ENCODE measurements around the gene ACER3.

Gene ACER3

DNA sequence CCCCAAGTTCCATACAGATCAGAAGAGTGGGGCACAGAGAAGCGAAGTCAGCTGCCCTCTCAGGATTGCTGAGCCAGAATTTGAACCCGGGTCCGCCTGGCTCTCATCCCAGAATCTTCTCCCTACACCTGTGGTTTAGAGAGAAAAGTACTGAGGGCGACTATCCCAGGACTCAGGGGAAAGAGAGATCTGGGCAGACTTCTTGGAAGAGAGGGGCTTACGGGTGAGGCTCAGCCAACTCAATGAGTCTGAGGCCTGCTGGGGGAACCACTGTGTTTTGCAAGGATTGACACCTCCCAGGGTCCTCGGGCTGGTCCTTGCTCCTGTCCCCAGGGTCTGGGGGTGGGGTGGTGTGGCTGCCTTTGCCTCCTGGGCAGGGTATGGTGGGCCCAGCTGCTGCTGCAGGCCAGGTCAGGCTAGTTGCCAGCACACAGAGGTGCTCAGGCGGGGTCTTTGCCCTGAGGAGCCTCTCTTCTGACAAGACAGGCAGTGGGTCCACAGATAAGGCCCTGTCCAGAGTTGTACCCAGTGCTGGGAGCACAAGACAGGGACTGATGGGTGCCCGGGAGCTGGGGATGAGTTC, 207.2 kb downstream of the ACER3 start:
- in situ Hi-C loops (cut with MboI; ENCODE audit: low sequenced_read_pairs, unreplicated experiment): no loop called here
- TF ChIP-seq, protein P1, sequence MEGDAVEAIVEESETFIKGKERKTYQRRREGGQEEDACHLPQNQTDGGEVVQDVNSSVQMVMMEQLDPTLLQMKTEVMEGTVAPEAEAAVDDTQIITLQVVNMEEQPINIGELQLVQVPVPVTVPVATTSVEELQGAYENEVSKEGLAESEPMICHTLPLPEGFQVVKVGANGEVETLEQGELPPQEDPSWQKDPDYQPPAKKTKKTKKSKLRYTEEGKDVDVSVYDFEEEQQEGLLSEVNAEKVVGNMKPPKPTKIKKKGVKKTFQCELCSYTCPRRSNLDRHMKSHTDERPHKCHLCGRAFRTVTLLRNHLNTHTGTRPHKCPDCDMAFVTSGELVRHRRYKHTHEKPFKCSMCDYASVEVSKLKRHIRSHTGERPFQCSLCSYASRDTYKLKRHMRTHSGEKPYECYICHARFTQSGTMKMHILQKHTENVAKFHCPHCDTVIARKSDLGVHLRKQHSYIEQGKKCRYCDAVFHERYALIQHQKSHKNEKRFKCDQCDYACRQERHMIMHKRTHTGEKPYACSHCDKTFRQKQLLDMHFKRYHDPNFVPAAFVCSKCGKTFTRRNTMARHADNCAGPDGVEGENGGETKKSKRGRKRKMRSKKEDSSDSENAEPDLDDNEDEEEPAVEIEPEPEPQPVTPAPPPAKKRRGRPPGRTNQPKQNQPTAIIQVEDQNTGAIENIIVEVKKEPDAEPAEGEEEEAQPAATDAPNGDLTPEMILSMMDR (IDR thresholded peaks at IDR 0.05; ENCODE audit: borderline replicate concordance, control extremely low read depth, extremely low read depth, insufficient read depth, missing control alignments): no peak
- DNase-seq (ENCODE audit: low spot score): no peak

DNA sequence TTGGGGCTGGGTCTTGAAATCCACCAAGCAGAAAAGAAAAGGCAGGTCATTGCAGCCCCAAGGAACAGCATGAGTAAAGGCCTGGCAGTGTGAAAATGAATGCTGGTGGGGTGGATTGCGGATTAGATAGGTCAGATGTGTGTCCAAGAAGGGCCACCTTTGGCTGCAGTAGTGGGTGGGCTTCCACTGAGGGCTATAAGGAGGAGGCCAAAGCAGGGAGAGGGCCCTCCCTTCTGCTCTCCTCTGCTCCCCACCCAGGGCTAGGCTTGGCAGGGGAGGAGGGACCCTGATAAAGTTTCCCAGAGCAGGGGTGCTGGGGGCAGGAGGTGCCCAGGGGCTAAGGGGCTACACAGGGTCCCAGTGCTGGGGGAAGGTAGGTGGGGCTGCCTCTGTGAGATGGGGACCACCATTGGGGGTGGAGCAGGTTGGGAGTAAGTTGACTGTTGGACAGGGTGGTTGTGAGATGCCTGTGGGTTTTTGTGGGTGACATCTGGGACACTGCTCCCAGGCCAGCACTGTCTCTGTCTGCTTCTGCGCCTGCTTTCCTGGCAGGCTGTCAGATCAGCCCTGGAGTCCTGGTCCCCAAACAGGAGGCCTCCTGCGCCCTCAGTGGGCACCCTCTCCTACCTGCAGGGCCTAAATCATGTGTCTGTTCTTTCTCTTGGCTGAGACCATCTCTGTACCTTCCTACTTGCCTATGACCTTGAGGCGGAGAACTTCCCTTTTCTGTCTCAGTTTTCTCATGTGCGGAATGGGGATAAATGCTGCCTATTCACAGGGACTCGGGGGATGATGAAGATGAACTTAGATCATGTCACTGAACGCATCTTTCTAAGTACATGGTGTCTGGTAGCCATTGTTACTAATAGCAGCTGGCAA, 208.0 kb downstream of the ACER3 start:
- in situ Hi-C loops (cut with MboI; ENCODE audit: low sequenced_read_pairs, unreplicated experiment): no loop called here
- TF ChIP-seq, protein P1 (IDR thresholded peaks at IDR 0.05; ENCODE audit: borderline replicate concordance, control extremely low read depth, extremely low read depth, insufficient read depth, missing control alignments): no peak
- peak; percentile 24 for DNase-seq (ENCODE audit: low spot score)

DNA sequence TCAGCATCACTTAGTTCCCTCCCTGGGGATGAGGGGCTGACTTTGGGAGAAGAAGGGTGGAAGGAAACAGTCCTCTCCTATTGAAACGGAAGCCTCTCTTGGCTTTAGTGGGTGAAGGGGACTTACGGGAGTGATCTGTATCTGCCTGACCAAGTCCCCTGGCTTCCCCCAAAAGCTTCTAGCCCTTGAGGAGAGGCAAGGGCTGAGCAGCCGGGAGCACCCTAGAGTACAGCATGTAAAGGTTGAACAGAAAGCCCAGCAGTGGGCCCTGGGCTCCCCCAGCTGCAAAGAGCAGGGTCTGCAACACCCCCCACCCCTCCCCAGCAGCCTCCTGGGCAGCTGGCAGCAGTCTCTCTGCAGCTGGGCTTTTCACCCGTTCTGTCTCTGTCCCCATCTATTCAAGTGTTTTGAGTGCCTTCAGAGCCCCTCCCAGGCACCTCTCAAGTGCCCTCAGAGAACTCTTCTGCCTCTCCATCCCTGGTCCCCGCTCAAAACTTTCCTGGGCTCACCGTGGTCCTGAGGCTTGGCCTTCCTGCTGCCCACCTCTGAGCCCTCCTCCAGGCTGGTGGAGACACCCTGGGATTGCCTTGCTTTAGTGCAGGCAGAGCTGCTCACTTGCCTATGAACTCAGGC, 208.7 kb downstream of the ACER3 start:
- in situ Hi-C loops (cut with MboI; ENCODE audit: low sequenced_read_pairs, unreplicated experiment): no loop called here
- TF ChIP-seq, protein P1 (IDR thresholded peaks at IDR 0.05; ENCODE audit: borderline replicate concordance, control extremely low read depth, extremely low read depth, insufficient read depth, missing control alignments): no peak
- peak; percentile 21 for DNase-seq (ENCODE audit: low spot score)

DNA sequence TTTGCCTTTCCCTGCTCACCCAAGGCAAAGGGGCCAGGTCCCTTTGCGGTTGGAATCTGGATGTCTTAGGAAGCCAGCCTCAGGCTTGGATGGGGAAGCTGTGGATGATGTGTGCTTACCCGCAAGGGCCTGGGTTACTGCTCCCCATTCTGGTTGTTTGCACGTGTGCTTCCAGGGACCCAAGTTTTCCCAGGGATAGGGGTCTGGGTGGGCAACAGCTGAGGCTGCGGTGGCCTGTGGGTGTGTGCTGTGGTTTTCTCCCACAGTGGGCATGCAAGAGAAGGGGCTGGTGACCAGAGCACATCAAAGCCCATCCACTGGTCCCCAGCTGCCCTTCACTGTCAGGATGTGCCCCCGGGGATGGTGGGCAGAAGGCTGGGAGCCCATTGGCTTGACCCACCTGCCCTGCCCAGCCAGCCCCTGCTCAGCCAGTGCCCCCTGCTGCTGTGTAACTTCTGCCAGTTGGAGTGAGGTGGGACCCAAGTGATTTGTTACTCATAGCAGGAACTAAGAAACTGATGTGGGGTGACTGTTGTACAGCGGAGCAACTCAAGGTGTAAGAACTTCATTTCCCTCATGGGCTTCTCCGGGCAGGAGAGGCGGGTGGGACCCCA, 209.4 kb downstream of the ACER3 start:
- in situ Hi-C loops (cut with MboI; ENCODE audit: low sequenced_read_pairs, unreplicated experiment): no loop called here
- DNase-seq (ENCODE audit: low spot score): peak; percentile 23
- TF ChIP-seq, protein P1 (IDR thresholded peaks at IDR 0.05; ENCODE audit: borderline replicate concordance, control extremely low read depth, extremely low read depth, insufficient read depth, missing control alignments): no peak

DNA sequence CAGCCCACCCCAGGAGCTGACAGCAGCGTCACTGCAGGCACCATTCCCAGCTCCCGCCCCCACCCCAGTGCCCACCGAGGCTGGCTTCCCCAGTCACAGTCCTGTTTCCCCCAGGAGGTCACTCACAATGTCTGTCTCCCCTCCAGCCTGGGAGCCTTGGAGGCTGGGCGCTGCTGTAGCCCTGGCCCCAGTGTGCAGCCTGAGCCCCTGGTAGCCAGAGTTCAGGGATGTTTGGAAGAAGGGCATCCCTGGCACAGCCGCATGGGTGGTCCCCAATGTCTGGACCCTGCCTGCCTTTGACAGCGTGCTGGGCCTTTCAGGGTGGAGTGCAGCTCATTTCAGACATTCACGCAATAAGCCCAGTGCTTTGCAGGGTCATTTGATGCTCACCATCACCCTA, 210.4 kb downstream of the ACER3 start:
- in situ Hi-C loops (cut with MboI; ENCODE audit: low sequenced_read_pairs, unreplicated experiment): no loop called here
- TF ChIP-seq, protein P1 (IDR thresholded peaks at IDR 0.05; ENCODE audit: borderline replicate concordance, control extremely low read depth, extremely low read depth, insufficient read depth, missing control alignments): no peak
- no peak for DNase-seq (ENCODE audit: low spot score)

Measured in GM13976 (cell line).